Breast epithelium (tissue), 4 donors: ENCODE measurements around the gene YY1. TPM values are rescaled to one million over a fixed set of nuclear protein-coding genes. Genes with fewer than 3 reads are reported as not detected.
A peak's percentile ranks its signal among the peaks of the same experiment; 100 is the strongest.

ENCODE experiments used
- DNase-seq, 2 donors: peaks; one replicate each; pipeline ENCODE4 v3.0.0-alpha.2; 2019; ENCODE audit warnings: low spot score in 2 of 2
- H3K27ac ChIP-seq, 2 donors: fragments of 200-600 bp; sonication (generic) in 1 of 2; one replicate each; pipeline ENCODE4 v1.5.1; 2016 to 2019; ENCODE audit warnings: mild to moderate bottlenecking in 1 of 2
- H3K27me3 ChIP-seq, 2 donors: fragments of 200-600 bp; sonication (generic) in 1 of 2; one replicate each; pipeline versions ENCODE4 v1.5.1 to v1.6.0; 2017 to 2019; ENCODE audit warnings: control low read depth in 1 of 2, mild to moderate bottlenecking in 1 of 2
- H3K36me3 ChIP-seq: fragments of 200-600 bp; one replicate; pipeline ENCODE4 v1.5.1; 2019
- H3K4me1 ChIP-seq, 2 donors: fragments of 200-600 bp; sonication (generic); one replicate each; pipeline ENCODE4 v1.5.1; 2016 to 2019; ENCODE audit warnings: control low read depth in 1 of 2
- H3K4me3 ChIP-seq, 3 donors: fragments of 200-600 bp; sonication (generic); 1 replicate in 2 of 3; 2 replicates in 1 of 3; pipeline ENCODE4 v1.5.1; 2016 to 2019; ENCODE audit warnings: mild to moderate bottlenecking in 3 of 3, moderate library complexity in 2 of 3
- H3K9me3 ChIP-seq, 2 donors: fragments of 200-600 bp; sonication (generic) in 1 of 2; one replicate each; pipeline ENCODE4 v1.5.1; 2016 to 2019; ENCODE audit warnings: control low read depth in 1 of 2
- CTCF ChIP-seq, 3 donors: fragments of 450-650 bp; IDR thresholded peaks; one replicate each; pipeline ENCODE4 v1.5.1; 2016 to 2017; ENCODE audit warnings: antibody characterized with exemption in 3 of 3, mild to moderate bottlenecking in 3 of 3, moderate library complexity in 3 of 3
- POLR2A ChIP-seq: fragments of 450-650 bp; IDR thresholded peaks from one replicate; pipeline ENCODE4 v1.6.1; 2016; ENCODE audit warnings: antibody characterized with exemption, mild to moderate bottlenecking, moderate library complexity
- POLR2AphosphoS5 ChIP-seq, 3 donors: sonication (generic); formaldehyde crosslinking; IDR thresholded peaks; one replicate each; pipeline ENCODE4 v1.6.1; 2017; ENCODE audit warnings: antibody characterized with exemption in 3 of 3
- intact Hi-C: fragments of 100-400 bp; cut with DNase I; formaldehyde crosslinking; loops from one replicate; pipeline ENCODE4 v1.15.1; 2023; ENCODE audit warnings: low total_unique reads
- total RNA-seq, 3 donors: library from RNA; depleted of rRNA; stranded (reverse); fragments of >200 nt; gene quantifications; one replicate each; pipeline ENCODE4 v1.1.0, GENCODE V29; 2016

Gene YY1
- total RNA-seq, 3 donors from 2014 or later: 46.2 to 61.2 (median 50.6) TPM

GRCh38 chr14:100283984-100284881, 45.3 kb downstream of the YY1 start:
- Histone ChIP-seq H3K4me3 (peak overlapping the region; percentile 71 to 83 (median 81)), H3K36me3 (no peaks in the 10 kb centered on the region), H3K27me3 (no peaks in the 10 kb centered on the region), H3K9me3 (no peaks in the 10 kb centered on the region), H3K4me1 (peaks cover 3 to 5% of the 10 kb centered on the region in 2 donors), H3K27ac (peak overlapping the region; percentile 91 to 93)
- DNase-seq: peak in 1 of 2 donors; percentile 36
- TF ChIP-seq POLR2A: no peak
- TF ChIP-seq POLR2AphosphoS5 (IDR thresholded peaks at IDR 0.05): no peak
- no peak for TF ChIP-seq CTCF (IDR thresholded peaks at IDR 0.05)
- intact Hi-C loops: no loop called here

DNA sequence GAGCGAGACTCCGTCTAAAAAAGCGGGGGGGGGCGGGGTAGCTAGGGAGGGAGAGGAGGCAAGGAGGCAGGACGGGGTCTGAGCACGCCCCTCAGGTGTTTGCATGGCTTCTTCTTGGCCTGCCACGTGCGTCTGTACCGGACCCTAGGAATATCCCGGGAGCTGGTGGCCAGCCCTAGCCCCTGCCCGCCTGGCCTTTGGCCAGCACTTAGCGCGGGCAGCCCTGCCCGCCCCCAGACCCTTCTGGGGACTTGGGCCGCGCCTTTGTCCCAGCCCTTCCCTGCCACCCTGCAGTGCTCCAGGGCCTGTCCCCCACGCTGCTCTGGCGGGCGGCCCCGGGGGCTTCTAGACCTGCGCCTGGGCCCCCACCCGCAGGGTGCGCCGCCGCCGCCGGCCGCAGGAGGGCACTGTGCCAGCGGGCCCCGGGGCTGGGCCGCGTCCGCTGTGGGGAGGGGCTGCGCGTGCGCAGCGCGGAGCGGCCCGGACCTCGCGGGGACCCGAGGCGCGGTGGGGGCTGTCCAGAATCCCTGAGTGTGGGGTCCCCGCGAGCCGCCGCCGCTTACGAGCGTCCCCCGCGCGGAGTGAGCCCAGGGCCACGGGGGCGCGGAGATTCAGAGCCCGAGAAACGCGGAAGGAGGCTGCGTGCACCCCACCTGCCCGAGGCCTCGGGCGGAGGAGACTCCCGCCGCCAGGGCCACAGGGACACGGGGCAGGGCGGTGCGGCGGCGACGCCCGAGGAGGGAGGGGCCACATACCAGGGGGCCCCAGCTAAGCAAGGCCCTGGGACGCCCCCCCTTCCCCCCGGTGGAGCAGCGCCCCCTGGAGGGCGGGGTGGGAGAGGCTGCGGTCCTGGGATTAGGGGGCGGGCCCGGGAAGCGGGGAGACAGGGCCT, 46.3 kb downstream of the YY1 start:
- Histone ChIP-seq H3K4me1 (peaks cover 0 to 3% of the 10 kb centered on the region in 2 donors), H3K27ac (peak overlapping the region; percentile 91 to 93), H3K4me3 (peak overlapping the region; percentile 71 to 83 (median 81)), H3K36me3 (no peaks in the 10 kb centered on the region), H3K27me3 (no peaks in the 10 kb centered on the region), H3K9me3 (no peaks in the 10 kb centered on the region)
- TF ChIP-seq CTCF (IDR thresholded peaks at IDR 0.05) (peak; percentile 56 to 75 (median 68)), POLR2A (no peak), POLR2AphosphoS5 (IDR thresholded peaks at IDR 0.05) (peak in 1 of 3 donors; percentile 15)
- intact Hi-C loops: no loop called here
- peak in 1 of 2 donors; percentile 63 for DNase-seq

DNA sequence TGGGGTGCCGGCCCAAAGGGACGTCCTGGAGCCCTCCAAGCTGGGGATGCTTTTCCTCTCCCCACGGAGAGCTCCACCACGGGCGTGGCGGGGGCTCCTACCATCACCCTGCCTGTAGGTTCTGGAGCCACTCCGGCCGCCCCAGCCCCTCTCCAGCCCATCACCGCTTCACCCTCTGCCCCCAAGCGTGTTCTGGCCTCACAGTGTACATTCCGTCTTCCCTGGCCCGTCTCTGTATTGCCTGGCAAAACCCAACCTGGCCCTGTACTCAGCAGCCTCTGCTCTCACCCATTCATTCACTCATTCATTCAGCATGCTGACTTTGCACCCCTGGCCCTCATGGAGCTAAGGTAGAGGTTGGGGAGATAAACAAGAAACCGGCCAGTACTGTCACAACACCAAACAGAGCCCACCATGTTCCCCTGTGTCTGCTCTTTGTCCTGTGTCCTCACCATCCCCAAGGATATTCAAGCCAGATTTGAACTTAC, 47.0 kb downstream of the YY1 start:
- H3K4me3 ChIP-seq: peak overlapping the region; percentile 71 to 83 (median 81)
- no peaks in the 10 kb centered on the region for H3K9me3 ChIP-seq
- intact Hi-C loops: no loop called here
- no peaks in the 10 kb centered on the region for H3K27me3 ChIP-seq
- TF ChIP-seq CTCF (IDR thresholded peaks at IDR 0.05) (no peak), POLR2AphosphoS5 (IDR thresholded peaks at IDR 0.05) (no peak), POLR2A (no peak)
- H3K27ac ChIP-seq: peak overlapping the region; percentile 91 to 93
- H3K4me1 ChIP-seq: peaks cover 0 to 3% of the 10 kb centered on the region in 2 donors
- H3K36me3 ChIP-seq: no peaks in the 10 kb centered on the region
- DNase-seq: no peak

DNA sequence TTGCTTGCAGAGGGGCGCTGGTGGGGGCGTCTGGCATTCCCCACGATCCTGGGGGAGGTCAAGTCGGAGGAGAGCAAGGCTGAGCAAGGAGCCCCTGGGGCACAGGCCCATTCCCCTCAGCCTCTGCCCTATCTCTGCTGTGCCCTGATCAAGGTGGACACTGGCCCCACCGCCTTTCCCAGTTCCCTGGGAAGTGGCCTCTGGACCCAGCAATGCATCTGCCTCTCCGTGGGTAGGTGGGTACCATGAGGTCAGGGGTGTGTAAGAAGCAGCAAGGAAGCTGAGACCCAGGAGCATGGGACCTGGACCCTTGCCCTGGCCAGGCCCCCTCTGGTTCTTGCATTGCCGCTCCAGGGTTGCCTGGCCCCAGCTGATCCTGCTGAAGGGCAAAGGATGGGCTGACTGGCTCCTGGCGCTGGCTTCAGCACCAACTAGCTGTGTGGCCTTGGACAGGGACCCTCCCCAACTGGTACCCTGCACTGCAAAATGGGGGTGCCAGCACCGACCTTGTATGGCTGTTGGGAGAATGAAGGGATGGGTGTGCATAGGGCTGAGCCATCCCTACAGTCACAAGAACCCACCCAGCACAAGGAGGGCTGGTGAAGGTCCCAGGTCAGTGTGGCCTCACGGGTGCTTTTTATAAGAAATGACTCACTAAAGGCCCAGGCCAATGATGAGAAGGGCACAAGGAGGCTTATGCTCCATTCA, 47.7 kb downstream of the YY1 start:
- Histone ChIP-seq H3K27me3 (no peaks in the 10 kb centered on the region), H3K4me3 (no peak overlapping the region), H3K9me3 (no peaks in the 10 kb centered on the region), H3K27ac (no peak overlapping the region), H3K36me3 (no peaks in the 10 kb centered on the region), H3K4me1 (peaks cover 0 to 3% of the 10 kb centered on the region in 2 donors)
- DNase-seq: peak in 1 of 2 donors; percentile 28
- intact Hi-C loops: no loop called here
- no peak for TF ChIP-seq POLR2AphosphoS5 (IDR thresholded peaks at IDR 0.05)
- TF ChIP-seq CTCF (IDR thresholded peaks at IDR 0.05): no peak
- TF ChIP-seq POLR2A: no peak
